Left ventricle myocardium inferior (tissue), 1 donor: ENCODE data around the gene RNU6-9. TPM values are rescaled to one million over a fixed set of nuclear protein-coding genes. Genes with fewer than 3 reads are reported as not detected.
"Not testable (repeated sequence)": the region's sequence is repeated elsewhere in the genome, so short reads cannot be mapped to it uniquely, and the experiment has no call there.

Experiments used
- DNase-seq: peaks from one replicate; pipeline ENCODE4 v3.0.0-alpha.2; 2020
- H3K27ac ChIP-seq: fragments of 200-600 bp; replicated peaks from 2 replicates; pipeline ENCODE4 v1.8.0; 2021
- H3K27me3 ChIP-seq: fragments of 200-600 bp; 2 replicates; pipeline ENCODE4 v1.8.0; 2021; ENCODE audit warnings: low read depth
- H3K36me3 ChIP-seq: fragments of 200-600 bp; 2 replicates; pipeline ENCODE4 v1.8.0; 2021
- H3K4me1 ChIP-seq: fragments of 200-600 bp; 2 replicates; pipeline ENCODE4 v1.8.0; 2021
- H3K4me3 ChIP-seq: fragments of 200-600 bp; 2 replicates; pipeline ENCODE4 v1.8.0; 2021; ENCODE audit warnings: mild to moderate bottlenecking, moderate library complexity
- H3K9me3 ChIP-seq: fragments of 200-600 bp; replicated peaks from 2 replicates; pipeline ENCODE4 v1.8.0; 2021
- intact Hi-C: fragments of 100-400 bp; cut with micrococcal nuclease; formaldehyde crosslinking; loops from one replicate; pipeline ENCODE4 v1.11.0; 2022
- total RNA-seq: library from RNA; stranded (reverse); fragmentation: NEBNext Ultra II Directional; extraction: Animal tissue kit (Norgen Biotek cat#: 25700); gene quantifications from one replicate; pipeline ENCODE4 v1.2.1, GENCODE V29; 2021
- TF ChIP-seq, protein P1 (sequence below): fragments of 200-600 bp; IDR thresholded peaks from 2 replicates; pipeline ENCODE4 v1.8.0; 2021; ENCODE audit warnings: antibody characterized with exemption, mild to moderate bottlenecking, borderline replicate concordance
- donor health status: DM: no; HTN: yes; CAD: no; lungs with severe emphysema.

The RNU6-9 gene
- total RNA-seq, 1 donor from 2014 or later, result not detected

DNA sequence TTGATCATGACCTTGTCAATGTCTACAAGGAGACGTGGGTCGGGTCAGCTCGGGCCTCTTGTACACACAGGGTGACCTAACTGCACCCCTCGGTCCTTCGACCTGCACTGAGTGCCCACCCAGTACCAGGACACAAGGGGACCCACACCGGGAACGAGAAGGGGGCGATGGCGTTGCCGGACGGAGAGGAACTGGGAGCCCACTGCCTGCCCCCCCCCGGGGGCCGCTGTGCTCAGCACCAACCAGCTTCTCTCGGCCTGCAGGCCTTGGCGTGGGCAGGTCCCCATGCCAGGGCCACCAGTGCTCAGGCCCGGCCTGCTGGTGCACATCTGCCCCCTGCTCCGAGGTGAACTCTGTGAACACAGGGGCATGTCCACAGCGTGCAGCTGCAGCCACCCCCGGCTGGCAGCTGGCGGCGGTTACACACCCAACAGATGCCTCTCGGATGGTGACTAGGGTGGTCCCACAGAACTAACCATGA is 19.7 kb upstream of the RNU6-9 start:
- intact Hi-C loops, result no loop called here
- H3K4me1 ChIP-seq, result peaks cover 30% of the 10 kb centered on the region
- peak overlapping the region; percentile 63 for H3K27ac ChIP-seq
- H3K9me3 ChIP-seq, result no peaks in the 10 kb centered on the region
- no peaks in the 10 kb centered on the region for H3K27me3 ChIP-seq
- H3K4me3 ChIP-seq, result no peak overlapping the region
- H3K36me3 ChIP-seq, result peaks cover 28% of the 10 kb centered on the region
- DNase-seq, result no peak
- TF ChIP-seq, protein P1, sequence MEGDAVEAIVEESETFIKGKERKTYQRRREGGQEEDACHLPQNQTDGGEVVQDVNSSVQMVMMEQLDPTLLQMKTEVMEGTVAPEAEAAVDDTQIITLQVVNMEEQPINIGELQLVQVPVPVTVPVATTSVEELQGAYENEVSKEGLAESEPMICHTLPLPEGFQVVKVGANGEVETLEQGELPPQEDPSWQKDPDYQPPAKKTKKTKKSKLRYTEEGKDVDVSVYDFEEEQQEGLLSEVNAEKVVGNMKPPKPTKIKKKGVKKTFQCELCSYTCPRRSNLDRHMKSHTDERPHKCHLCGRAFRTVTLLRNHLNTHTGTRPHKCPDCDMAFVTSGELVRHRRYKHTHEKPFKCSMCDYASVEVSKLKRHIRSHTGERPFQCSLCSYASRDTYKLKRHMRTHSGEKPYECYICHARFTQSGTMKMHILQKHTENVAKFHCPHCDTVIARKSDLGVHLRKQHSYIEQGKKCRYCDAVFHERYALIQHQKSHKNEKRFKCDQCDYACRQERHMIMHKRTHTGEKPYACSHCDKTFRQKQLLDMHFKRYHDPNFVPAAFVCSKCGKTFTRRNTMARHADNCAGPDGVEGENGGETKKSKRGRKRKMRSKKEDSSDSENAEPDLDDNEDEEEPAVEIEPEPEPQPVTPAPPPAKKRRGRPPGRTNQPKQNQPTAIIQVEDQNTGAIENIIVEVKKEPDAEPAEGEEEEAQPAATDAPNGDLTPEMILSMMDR, result no peak

DNA sequence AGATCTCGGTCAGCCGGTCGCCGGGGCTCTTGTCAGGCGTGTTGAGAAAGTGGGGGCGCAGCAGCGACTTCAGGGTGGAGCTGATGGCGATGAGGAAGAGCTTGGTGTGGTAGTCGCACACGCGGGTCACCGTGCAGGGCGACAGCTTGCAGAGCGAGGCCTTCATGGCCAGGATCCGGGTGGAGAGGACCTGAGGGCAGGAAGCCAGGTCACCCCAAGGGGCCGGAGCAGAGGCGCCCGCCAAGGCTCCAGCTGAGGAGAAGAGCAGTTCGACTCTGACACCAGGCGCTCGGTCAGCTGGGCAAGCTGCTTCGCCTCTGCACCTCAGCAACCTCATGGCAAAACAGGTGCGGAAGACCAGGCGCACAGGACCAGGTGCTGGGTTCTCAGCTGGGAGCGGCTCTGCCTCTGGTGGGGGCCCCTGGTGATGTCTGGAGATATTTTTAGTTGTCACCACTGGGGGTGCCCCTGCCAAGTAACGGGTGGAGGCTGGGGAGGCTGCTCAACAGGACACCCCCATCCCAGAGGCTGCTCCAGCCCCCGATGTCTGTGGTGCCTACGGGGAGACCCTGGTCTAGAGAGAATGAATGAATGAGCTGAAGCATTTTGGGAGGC is 17.9 kb upstream of the RNU6-9 start:
- no peak overlapping the region for H3K4me3 ChIP-seq
- intact Hi-C loops, result no loop called here
- DNase-seq, result no peak
- H3K9me3 ChIP-seq, result no peaks in the 10 kb centered on the region
- H3K36me3 ChIP-seq, result peaks cover 34% of the 10 kb centered on the region
- peaks cover 16% of the 10 kb centered on the region for H3K4me1 ChIP-seq
- H3K27ac ChIP-seq, result no peak overlapping the region
- no peaks in the 10 kb centered on the region for H3K27me3 ChIP-seq
- TF ChIP-seq, protein P1, result no peak

DNA sequence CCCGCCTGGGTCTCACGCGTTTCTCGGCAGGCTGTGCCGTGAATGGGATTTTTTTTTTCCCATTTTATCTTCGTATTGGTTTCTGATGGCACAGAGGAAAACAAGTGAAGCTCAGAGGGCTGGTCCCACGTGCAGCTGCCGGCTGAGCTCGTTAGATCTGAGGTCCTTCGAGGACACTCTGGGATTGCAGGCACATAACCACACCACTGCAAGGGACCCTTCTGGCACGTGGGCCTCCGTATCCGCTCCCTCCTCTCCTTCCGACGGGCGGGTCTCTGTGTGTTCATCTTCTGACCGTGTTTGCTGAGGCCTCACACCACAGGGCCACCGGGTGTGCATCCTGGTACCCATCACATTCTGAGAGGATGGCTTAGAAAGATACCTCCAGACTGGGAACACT is 17.2 kb upstream of the RNU6-9 start:
- no peaks in the 10 kb centered on the region for H3K9me3 ChIP-seq

DNA sequence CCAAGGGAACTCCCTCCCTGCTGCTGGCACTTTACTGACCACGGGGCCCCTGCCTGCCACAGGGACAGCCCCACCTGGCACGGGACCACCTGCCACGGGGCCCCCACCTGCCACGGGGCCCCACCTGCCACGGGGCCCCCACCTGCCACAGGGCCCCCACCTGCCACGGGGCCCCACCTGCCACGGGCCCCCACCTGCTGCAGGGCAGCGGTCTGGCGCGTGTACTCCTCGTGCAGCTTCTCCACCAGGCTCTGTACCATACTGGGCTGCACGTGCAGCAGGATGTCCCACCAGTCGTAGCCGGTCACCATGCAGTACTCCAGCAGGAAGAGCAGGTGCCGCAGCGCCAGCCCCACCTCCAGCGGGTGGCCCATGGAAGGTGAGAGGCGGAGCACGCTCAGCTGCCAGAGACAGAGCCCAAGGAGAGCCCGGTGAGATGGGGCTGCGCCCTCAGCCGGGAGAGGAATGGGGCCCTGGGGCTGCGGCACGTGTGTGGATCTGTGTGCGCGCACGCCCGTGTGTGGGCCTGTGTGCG is 16.4 kb upstream of the RNU6-9 start:
- TF ChIP-seq, protein P1, result no peak
- Histone ChIP-seq H3K36me3 (peaks cover 49% of the 10 kb centered on the region), H3K27ac (no peak overlapping the region), H3K4me3 (no peak overlapping the region), H3K9me3 (no peaks in the 10 kb centered on the region), H3K4me1 (peaks cover 9% of the 10 kb centered on the region), H3K27me3 (no peaks in the 10 kb centered on the region)
- DNase-seq, result no peak
- intact Hi-C loops, result no loop called here

More for the DNA sequence above, 17.2 kb upstream of the RNU6-9 start:
- Histone ChIP-seq H3K36me3 (peaks cover 41% of the 10 kb centered on the region), H3K27ac (no peak overlapping the region), H3K4me3 (no peak overlapping the region), H3K4me1 (peaks cover 13% of the 10 kb centered on the region), H3K27me3 (no peaks in the 10 kb centered on the region)
- DNase-seq, result no peak
- intact Hi-C loops, result no loop called here
- TF ChIP-seq, protein P1, result no peak

DNA sequence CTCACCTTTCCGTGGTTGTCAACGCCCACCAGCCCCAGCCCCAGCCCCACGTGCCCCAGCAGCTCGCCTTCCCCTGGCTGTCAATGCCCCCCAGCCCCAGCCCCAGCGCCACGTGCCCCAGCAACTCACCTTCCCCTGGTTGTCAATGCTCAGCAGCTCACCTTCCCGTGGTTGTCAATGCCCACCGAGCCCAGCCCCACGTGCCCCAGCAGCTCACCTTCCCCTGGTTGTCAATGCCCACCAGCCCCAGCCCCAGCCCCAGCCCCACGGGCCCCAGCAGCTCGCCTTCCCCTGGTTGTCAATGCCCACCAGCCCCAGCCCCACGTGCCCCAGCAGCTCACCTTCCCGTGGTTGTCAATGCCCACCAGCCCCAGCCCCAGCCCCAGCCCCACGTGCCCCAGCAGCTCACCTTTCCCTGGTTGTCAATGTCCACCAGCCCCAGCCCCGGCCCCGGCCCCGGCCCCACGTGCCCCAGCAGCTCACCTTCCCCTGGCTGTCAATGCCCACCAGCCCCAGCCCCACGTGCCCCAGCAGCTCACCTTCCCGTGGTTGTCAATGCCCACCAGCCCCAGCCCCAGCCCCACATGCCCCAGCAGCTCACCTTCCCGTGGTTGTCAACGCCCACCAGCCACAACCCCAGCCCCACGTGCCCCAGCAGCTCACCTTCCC is 15.2 kb upstream of the RNU6-9 start:
- H3K36me3 ChIP-seq, result peaks cover 60% of the 10 kb centered on the region
- H3K27ac ChIP-seq, H3K4me3 ChIP-seq, DNase-seq, H3K9me3 ChIP-seq, H3K27me3 ChIP-seq, intact Hi-C loops, H3K4me1 ChIP-seq: not testable (repeated sequence)

DNA sequence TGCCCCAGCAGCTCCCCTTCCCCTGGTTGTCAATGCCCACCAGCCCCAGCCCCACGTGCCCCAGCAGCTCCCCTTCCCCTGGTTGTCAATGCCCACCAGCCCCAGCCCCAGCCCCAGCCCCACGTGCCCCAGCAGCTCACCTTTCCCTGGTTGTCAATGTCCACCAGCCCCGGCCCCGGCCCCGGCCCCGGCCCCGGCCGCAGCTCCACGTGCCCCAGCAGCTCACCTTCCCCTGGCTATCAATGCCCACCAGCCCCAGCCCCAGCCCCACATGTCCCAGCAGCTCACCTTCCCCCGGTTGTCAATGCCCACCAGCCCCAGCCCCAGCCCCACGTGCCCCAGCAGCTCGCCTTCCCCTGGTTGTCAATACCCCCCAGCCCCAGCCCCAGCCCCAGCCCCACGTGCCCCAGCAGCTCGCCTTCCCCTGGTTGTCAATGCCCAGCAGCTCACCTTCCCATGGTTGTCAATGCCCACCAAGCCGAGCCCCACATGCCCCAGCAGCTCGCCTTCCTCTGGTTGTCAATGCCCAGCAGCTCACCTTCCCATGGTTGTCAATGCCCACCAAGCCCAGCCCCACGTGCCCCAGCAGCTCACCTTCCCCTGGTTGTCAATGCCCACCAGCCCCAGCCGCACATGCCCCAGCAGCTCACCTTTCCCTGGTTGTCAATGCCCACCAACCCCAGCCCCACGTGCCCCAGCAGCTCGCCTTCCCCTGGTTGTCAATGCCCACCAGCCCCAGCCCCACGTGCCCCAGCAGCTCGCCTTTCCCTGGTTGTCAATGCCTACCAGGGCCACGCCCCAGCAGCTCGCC is 14.3 kb upstream of the RNU6-9 start:
- H3K9me3 ChIP-seq, H3K4me1 ChIP-seq, H3K27me3 ChIP-seq, H3K4me3 ChIP-seq, DNase-seq, H3K27ac ChIP-seq, intact Hi-C loops: not testable (repeated sequence)
- H3K36me3 ChIP-seq, result peaks cover 62% of the 10 kb centered on the region
